GM12878 (cell line): Measurements from ENCODE around the gene NFYA. TPM values are rescaled to one million over a fixed set of nuclear protein-coding genes. Genes with fewer than 3 reads are reported as not detected.

ENCODE experiments used
- ATAC-seq: fragments of 200-7000 bp; cut with Tn5 transposase; 3 replicates; pipeline ENCODE4 v1.9.1; 2020; ENCODE audit warnings: mild to moderate bottlenecking, moderate library complexity
- BruUV-seq: library from RNA; stranded (reverse); fragments of 400-500 nt; replicated peaks from 2 replicates; lab custom pipeline; 2021; lab: Mats Ljungman, UMichigan
- CTCF ChIA-PET: fragments of 300-600 bp; sonication (Branson Sonifier 250); formaldehyde crosslinking; extraction: SDS; loops from one replicate; lab custom pipeline; 2021; ENCODE audit warnings: inconsistent platforms; lab: Yijun Ruan, JAX
- POLR2A ChIA-PET: fragments of 350-600 bp; formaldehyde crosslinking; extraction: SDS; loops from one replicate; lab custom pipeline; 2021; ENCODE audit warnings: inconsistent platforms; lab: Charles Lee
- RAD21 ChIA-PET: fragments of 300-600 bp; sonication (Branson Sonifier 250); formaldehyde crosslinking; loops from one replicate; lab custom pipeline; 2023; ENCODE audit warnings: antibody characterized with exemption; ENCODE audit not compliant: unreplicated experiment; lab: Charles Lee
- SMC1A ChIA-PET: fragments of 300-600 bp; sonication (Branson Sonifier 250); formaldehyde crosslinking; loops from one replicate; lab custom pipeline; 2023; ENCODE audit not compliant: unreplicated experiment, uncharacterized antibody; lab: Charles Lee
- DNase-seq: peaks from one replicate; pipeline ENCODE4 v3.0.0-alpha.2; 2011; ENCODE audit warnings: low read depth, low spot score
- FAIRE-seq: peaks from 3 replicates; lab custom pipeline; 2011; peaks lifted over from hg19 to GRCh38; lab: Jason Lieb, UNC
- H2AFZ ChIP-seq: 2 replicates; pipeline ENCODE4 v1.6.0; 2011; ENCODE audit warnings: low read depth, low read length, control low read depth; ENCODE audit not compliant: control insufficient read depth
- H3K27ac ChIP-seq: 2 replicates; pipeline ENCODE4 v1.5.1; 2011; ENCODE audit warnings: control low read depth; ENCODE audit not compliant: control insufficient read depth, insufficient read depth
- H3K27me3 ChIP-seq, 2 experiments: replicated peaks in 1 of 2; 2 replicates each; pipeline versions ENCODE4 v1.6.0 to v1.6.1; 2011; ENCODE audit warnings: low read length in 1 of 2; ENCODE audit not compliant: control insufficient read depth in 2 of 2, insufficient read depth in 2 of 2
- H3K36me3 ChIP-seq, 2 experiments: 2 replicates each; pipeline ENCODE4 v1.5.1; 2011; ENCODE audit warnings: low read length in 1 of 2; ENCODE audit not compliant: control insufficient read depth in 2 of 2, insufficient read depth in 2 of 2
- H3K4me1 ChIP-seq: 2 replicates; pipeline ENCODE4 v1.6.1; 2011; ENCODE audit warnings: mild to moderate bottlenecking, low read length, moderate library complexity, mixed read lengths; ENCODE audit not compliant: control insufficient read depth, insufficient read depth
- H3K4me2 ChIP-seq: 2 replicates; pipeline ENCODE4 v1.6.0; 2011; ENCODE audit warnings: control low read depth; ENCODE audit not compliant: control insufficient read depth, insufficient read depth
- H3K4me3 ChIP-seq: fragments of 200-600 bp; sonication (generic); 2 replicates; pipeline ENCODE4 v1.5.1; 2016
- H3K79me2 ChIP-seq: 2 replicates; pipeline ENCODE4 v1.6.0; 2011; ENCODE audit warnings: low read length; ENCODE audit not compliant: control insufficient read depth, insufficient read depth
- H3K9ac ChIP-seq: 2 replicates; pipeline ENCODE4 v1.8.0; 2011; ENCODE audit warnings: low read length, control low read depth, mixed read lengths; ENCODE audit not compliant: control insufficient read depth, insufficient read depth
- H3K9me3 ChIP-seq: replicated peaks from 3 replicates; pipeline ENCODE4 v1.5.1; 2011; ENCODE audit warnings: mild to moderate bottlenecking, low read length; ENCODE audit not compliant: control insufficient read depth, insufficient read depth
- H4K20me1 ChIP-seq: 2 replicates; pipeline ENCODE4 v1.6.0; 2011; ENCODE audit not compliant: control insufficient read depth, insufficient read depth
- ASH2L ChIP-seq: fragments of 300-600, 200-600 bp; sonication (generic); IDR thresholded peaks from 2 replicates; pipeline ENCODE4 v1.6.1; 2017; ENCODE audit warnings: low read depth, mild to moderate bottlenecking, borderline replicate concordance
- BRCA1 ChIP-seq: IDR thresholded peaks from 2 replicates; pipeline ENCODE4 v1.6.1; 2011; ENCODE audit warnings: low read depth, low read length, improper control_type of control experiment
- CBFB ChIP-seq: IDR thresholded peaks from 2 replicates; pipeline ENCODE4 v1.6.1; 2016; ENCODE audit warnings: antibody characterized with exemption, low read depth
- GABPA ChIP-seq: IDR thresholded peaks from 2 replicates; pipeline ENCODE4 v1.6.1; 2014; ENCODE audit warnings: antibody characterized with exemption, low read depth, mild to moderate bottlenecking, inconsistent platforms
- GATAD2B ChIP-seq: fragments of 450-650 bp; conservative IDR thresholded peaks from 2 replicates; pipeline ENCODE4 v1.6.1; 2017; ENCODE audit warnings: low read depth, mild to moderate bottlenecking, moderate library complexity
- HDAC2 ChIP-seq: fragments of 200-600 bp; sonication (generic); IDR thresholded peaks from 2 replicates; pipeline ENCODE4 v1.6.1; 2017
- IRF4 ChIP-seq: IDR thresholded peaks from 2 replicates; pipeline ENCODE4 v1.6.1; 2011; ENCODE audit warnings: low read depth, low read length
- MTA2 ChIP-seq: fragments of 450-650 bp; IDR thresholded peaks from 2 replicates; pipeline ENCODE4 v1.6.1; 2016; ENCODE audit warnings: low read depth, mild to moderate bottlenecking, moderate library complexity
- POLR2AphosphoS2 ChIP-seq: IDR thresholded peaks from 2 replicates; pipeline ENCODE4 v1.6.1; 2011; ENCODE audit warnings: low read depth, mild to moderate bottlenecking, low read length, improper control_type of control experiment, moderate library complexity
- RELA ChIP-seq: fragments of 450-650 bp; IDR thresholded peaks from 2 replicates; pipeline ENCODE4 v1.8.0; 2014; ENCODE audit warnings: borderline replicate concordance; ENCODE audit not compliant: partially characterized antibody
- SKIL ChIP-seq: fragments of 450-650 bp; IDR thresholded peaks from 2 replicates; pipeline ENCODE4 v1.6.1; 2017; ENCODE audit warnings: mild to moderate bottlenecking, low read depth, inconsistent platforms; ENCODE audit not compliant: poor library complexity, severe bottlenecking
- SMC3 ChIP-seq: IDR thresholded peaks from 2 replicates; pipeline ENCODE4 v1.6.1; 2011; ENCODE audit warnings: low read length, improper control_type of control experiment, borderline replicate concordance
- STAT1 ChIP-seq: fragments of 450-650 bp; conservative IDR thresholded peaks from 2 replicates; pipeline ENCODE4 v1.6.1; 2014; ENCODE audit warnings: antibody characterized with exemption, mild to moderate bottlenecking
- ZSCAN29 ChIP-seq: fragments of 450-650 bp; IDR thresholded peaks from 2 replicates; pipeline ENCODE4 v1.6.1; 2017; ENCODE audit warnings: mild to moderate bottlenecking, moderate library complexity
- WGBS: methylation state at CpG from one replicate; pipeline ENCODE4 v1.1.6; 2016; ENCODE audit warnings: low lambda C conversion rate; ENCODE audit not compliant: insufficient replicate concordance, insufficient coverage; ENCODE audit errors: missing lambda C conversion rate; 5-methylcytosine and 5-hydroxymethylcytosine counted together
- in situ Hi-C: fragments of 300-500 bp; cut with MboI; formaldehyde crosslinking; loops from 9 replicates; pipeline ENCODE4 v1.14.3; 2018; ENCODE audit warnings: mixed read lengths
- intact Hi-C: fragments of 100-400 bp; cut with micrococcal nuclease; formaldehyde crosslinking; loops from one replicate; pipeline ENCODE4 v1.14.2; 2022; ENCODE audit not compliant: unreplicated experiment
- polyA plus RNA-seq, 11 experiments: library from polyadenylated mRNA; depleted of rRNA in 4 of 11; unstranded in 6 of 11; stranded (reverse) in 5 of 11; fragments of >200 nt; fragmentation: Nextera tagmentation in 4 of 11; fragmentation: Illumina TruSeq in 1 of 11; extraction: Ambion mirVana in 4 of 11; extraction: Trizol in 1 of 11; gene quantifications; 1 replicate in 1 of 11; 2 replicates in 10 of 11; pipeline versions ENCODE4 v1.2.1 to v1.2.3, GENCODE V29; 2011 to 2016; ENCODE audit warnings: inconsistent platforms in 2 of 11, missing spikeins in 2 of 11, low read depth in 1 of 11
- total RNA-seq, 4 experiments: library from RNA; depleted of rRNA in 3 of 4; stranded (reverse); fragments of >200 nt in 3 of 4; fragmentation: Illumina TruSeq in 1 of 4; extraction: Trizol in 1 of 4; gene quantifications; 2 replicates each; pipeline versions ENCODE4 v1.2.1 to v1.2.3, GENCODE V29; 2013 to 2021
- TF ChIP-seq, protein P1 (sequence below): fragments of 450-650 bp; IDR thresholded peaks from 2 replicates; pipeline ENCODE4 v1.6.1; 2018; ENCODE audit warnings: borderline replicate concordance, mild to moderate bottlenecking; ENCODE audit not compliant: partially characterized antibody

The NFYA gene
- total and polyA plus RNA-seq, 10 of the 15 experiments (the other 5 are each of a cell fraction or from before 2014, with no cell fraction given): 6.4 to 36.5 (median 19.1) TPM

- BruUV-seq: no TSS peak
- Histone ChIP-seq H3K9me3 (no peaks in the 10 kb centered on the region), H4K20me1 (no peaks in the 10 kb centered on the region), H3K4me2 (no peak overlapping the region), H3K36me3 (peaks cover 4 to 14% of the 10 kb centered on the region in 2 experiments), H3K4me3 (no peak overlapping the region), H2AFZ (no peak overlapping the region), H3K79me2 (no peaks in the 10 kb centered on the region; the same call in 1 of the 2 replicates), H3K27ac (no peak overlapping the region), H3K27me3 (no peaks in the 10 kb centered on the region), H3K4me1 (no peaks in the 10 kb centered on the region), H3K9ac (no peak overlapping the region)
- POLR2A ChIA-PET: no interaction called here
- DNase-seq: no peak
- ATAC-seq: no peak
- FAIRE-seq: peak; percentile 78
- RAD21 ChIA-PET: no interaction called here
- CTCF ChIA-PET: no interaction called here
- in situ Hi-C loops (no loop called here), intact Hi-C loops (no loop called here)
- TF ChIP-seq POLR2AphosphoS2: no peak
- no peak for TF ChIP-seq RELA
- TF ChIP-seq, protein P1, sequence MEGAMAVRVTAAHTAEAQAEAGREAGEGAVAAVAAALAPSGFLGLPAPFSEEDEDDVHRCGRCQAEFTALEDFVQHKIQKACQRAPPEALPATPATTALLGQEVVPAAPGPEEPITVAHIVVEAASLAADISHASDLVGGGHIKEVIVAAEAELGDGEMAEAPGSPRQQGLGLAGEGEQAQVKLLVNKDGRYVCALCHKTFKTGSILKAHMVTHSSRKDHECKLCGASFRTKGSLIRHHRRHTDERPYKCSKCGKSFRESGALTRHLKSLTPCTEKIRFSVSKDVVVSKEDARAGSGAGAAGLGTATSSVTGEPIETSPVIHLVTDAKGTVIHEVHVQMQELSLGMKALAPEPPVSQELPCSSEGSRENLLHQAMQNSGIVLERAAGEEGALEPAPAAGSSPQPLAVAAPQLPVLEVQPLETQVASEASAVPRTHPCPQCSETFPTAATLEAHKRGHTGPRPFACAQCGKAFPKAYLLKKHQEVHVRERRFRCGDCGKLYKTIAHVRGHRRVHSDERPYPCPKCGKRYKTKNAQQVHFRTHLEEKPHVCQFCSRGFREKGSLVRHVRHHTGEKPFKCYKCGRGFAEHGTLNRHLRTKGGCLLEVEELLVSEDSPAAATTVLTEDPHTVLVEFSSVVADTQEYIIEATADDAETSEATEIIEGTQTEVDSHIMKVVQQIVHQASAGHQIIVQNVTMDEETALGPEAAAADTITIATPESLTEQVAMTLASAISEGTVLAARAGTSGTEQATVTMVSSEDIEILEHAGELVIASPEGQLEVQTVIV: no peak
- TF ChIP-seq STAT1: no peak
- SMC1A ChIA-PET: interaction anchor here (0.9 kb wide), 1 partner anchor 9 kb away, joined by 4 read pairs; no protein-coding TSS in a partner anchor
These were observed 12.4 kb downstream of the NFYA start for GRCh38 chr6:41085182-41085581.

- no TSS peak for BruUV-seq
- POLR2A ChIA-PET: interaction anchor here (0.6 kb wide), 1 partner anchor 336 kb away, joined by 3 read pairs; no protein-coding TSS in a partner anchor
- intact Hi-C loops: no loop called here
- TF ChIP-seq BRCA1 (no peak), HDAC2 (no peak), SKIL (no peak), ZSCAN29 (no peak), MTA2 (no peak), ASH2L (no peak), SMC3 (no peak), RELA (no peak), GATAD2B (no peak), CBFB (no peak), IRF4 (no peak), GABPA (no peak)
These were observed 15.7 kb downstream of the NFYA start for GRCh38 chr6:41088451-41088850.

More at GRCh38 chr6:41088451-41088850, 15.7 kb downstream of the NFYA start:
- H3K79me2 ChIP-seq: no peaks in the 10 kb centered on the region
- H3K4me1 ChIP-seq: no peaks in the 10 kb centered on the region
- 98% methylated on average over 4 of the region's 4 CpGs for WGBS
- DNase-seq (no peak), ATAC-seq (no peak), FAIRE-seq (no peak)
- in situ Hi-C loops: no loop called here
- ChIA-PET SMC1A (interaction anchor here (1.5 kb wide), 1 partner anchor 10 kb away, joined by 4 read pairs; no protein-coding TSS in a partner anchor), CTCF (interaction anchor here (1.1 to 2.4 kb wide), 3 partner anchors 11 to 94 kb away, joined by 3 to 13 read pairs (median 5); no protein-coding TSS in a partner anchor), RAD21 (no interaction called here)
- no peak overlapping the region for H3K4me2 ChIP-seq
- H3K9ac ChIP-seq: no peak overlapping the region
- no peak overlapping the region for H2AFZ ChIP-seq
- peaks cover 5 to 24% of the 10 kb centered on the region in 2 experiments for H3K36me3 ChIP-seq
- H3K9me3 ChIP-seq: no peaks in the 10 kb centered on the region
- H3K4me3 ChIP-seq: no peak overlapping the region
- H4K20me1 ChIP-seq: no peaks in the 10 kb centered on the region
- H3K27me3 ChIP-seq: no peaks in the 10 kb centered on the region
- H3K27ac ChIP-seq: no peak overlapping the region
